BLaER1 treated with 17β-estradiol and CSF1 and Interleukin-3, amounts not matched to agents 10 nM and 100 nM (cell line): ENCODE measurements around the gene KIRREL3.
"Not testable (repeated sequence)": the region's sequence is repeated elsewhere in the genome, so short reads cannot be mapped to it uniquely, and the experiment has no call there.

ENCODE experiments used
- H3K27ac ChIP-seq, 11 experiments: shearing (Covaris generic); formaldehyde crosslinking; 2 replicates each; pipeline ENCODE4 v1.8.1; 2022
- H3K27me3 ChIP-seq, 11 experiments: shearing (Covaris generic); formaldehyde crosslinking; 2 replicates each; pipeline ENCODE4 v1.8.1; 2022
- H3K36me3 ChIP-seq, 11 experiments: shearing (Covaris generic); formaldehyde crosslinking; 2 replicates each; pipeline ENCODE4 v1.8.1; 2022
- H3K4me1 ChIP-seq, 10 experiments: shearing (Covaris generic); formaldehyde crosslinking; 2 replicates each; pipeline ENCODE4 v1.8.1; 2022
- H3K4me2 ChIP-seq, 11 experiments: shearing (Covaris generic); formaldehyde crosslinking; 2 replicates each; pipeline ENCODE4 v1.8.1; 2022
- H3K4me3 ChIP-seq, 10 experiments: shearing (Covaris generic); formaldehyde crosslinking; 2 replicates each; pipeline ENCODE4 v1.8.1; 2022
- H3K9ac ChIP-seq, 11 experiments: shearing (Covaris generic); formaldehyde crosslinking; 2 replicates each; pipeline ENCODE4 v1.8.1; 2022
- H3K9me3 ChIP-seq, 11 experiments: shearing (Covaris generic); formaldehyde crosslinking; replicated peaks in 1 of 11; 2 replicates each; pipeline ENCODE4 v1.8.1; 2022
- H4K20me1 ChIP-seq, 11 experiments: shearing (Covaris generic); formaldehyde crosslinking; 2 replicates each; pipeline ENCODE4 v1.8.1; 2022
- Cebpa-rat ChIP-seq, 11 experiments: shearing (Covaris generic); IDR thresholded peaks; 2 replicates each; pipeline ENCODE4 v1.8.1; 2022

The KIRREL3 gene

DNA sequence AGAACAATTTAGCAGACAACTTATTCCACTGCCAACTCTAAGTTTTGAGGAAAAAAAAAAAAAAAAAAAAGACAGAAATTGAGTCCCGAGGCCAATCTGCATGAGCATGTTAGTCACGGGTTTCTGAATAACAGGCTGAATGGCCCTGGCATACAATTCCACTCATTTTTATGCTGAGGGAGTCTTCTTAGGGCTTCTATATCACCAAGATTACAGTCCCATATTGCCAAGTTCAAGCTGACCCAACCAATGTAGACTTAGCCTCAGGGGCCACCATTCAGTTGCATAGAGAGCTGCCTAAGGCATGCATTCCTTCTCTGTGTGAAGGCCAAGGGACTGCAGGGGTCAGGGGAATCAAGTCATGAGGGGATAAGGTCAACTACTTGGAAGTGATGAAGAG is 27.5 kb downstream of the KIRREL3 start:
- Histone ChIP-seq H3K27me3 (no peaks in the 10 kb centered on the region), H3K9me3 (peaks cover 6 to 12% (median 9%) of the 10 kb centered on the region in 11 experiments; a peak in 16 of 22 replicates)

DNA sequence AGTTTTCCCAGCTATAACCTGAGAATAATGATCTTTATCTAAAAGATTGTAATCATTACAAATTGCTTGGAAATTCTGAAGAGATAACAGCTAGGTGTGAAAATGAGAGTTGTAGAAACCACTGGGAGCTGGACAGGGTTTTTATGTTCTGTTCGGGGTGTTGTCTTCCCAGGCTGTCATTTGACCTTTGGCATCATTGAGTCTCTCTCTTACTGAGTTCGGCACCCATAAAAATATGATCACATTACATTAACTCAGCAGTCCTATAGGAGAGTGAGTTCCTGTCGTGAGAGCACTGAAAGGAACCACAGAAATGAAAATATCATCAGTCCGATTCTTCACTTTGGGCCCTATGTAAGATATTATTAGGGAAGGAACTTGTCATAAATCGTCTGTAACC is 29.3 kb downstream of the KIRREL3 start:
- H3K36me3 ChIP-seq: no peaks in the 10 kb centered on the region
- no peak overlapping the region for H3K9ac ChIP-seq
- no peaks in the 10 kb centered on the region for H4K20me1 ChIP-seq
- no peak for TF ChIP-seq Cebpa-rat (IDR thresholded peaks at IDR 0.05)
- no peaks in the 10 kb centered on the region for H3K27me3 ChIP-seq
- H3K27ac ChIP-seq: no peak overlapping the region
- peaks cover 6 to 12% (median 9%) of the 10 kb centered on the region in 11 experiments; a peak in 16 of 22 replicates for H3K9me3 ChIP-seq
- H3K4me2 ChIP-seq: no peak overlapping the region
- H3K4me3 ChIP-seq: no peak overlapping the region
- H3K4me1 ChIP-seq: peaks cover 0 to 10% (median 6%) of the 10 kb centered on the region in 10 experiments; a peak in 5 of 20 replicates

More for the DNA sequence above, 27.5 kb downstream of the KIRREL3 start:
- Histone ChIP-seq H3K4me1 (peaks cover 0 to 10% (median 6%) of the 10 kb centered on the region in 10 experiments; a peak in 5 of 20 replicates), H3K36me3 (no peaks in the 10 kb centered on the region), H3K4me2 (no peak overlapping the region), H4K20me1 (no peaks in the 10 kb centered on the region), H3K27ac (no peak overlapping the region), H3K4me3 (no peak overlapping the region), H3K9ac (no peak overlapping the region)
- TF ChIP-seq Cebpa-rat (IDR thresholded peaks at IDR 0.05): no peak

DNA sequence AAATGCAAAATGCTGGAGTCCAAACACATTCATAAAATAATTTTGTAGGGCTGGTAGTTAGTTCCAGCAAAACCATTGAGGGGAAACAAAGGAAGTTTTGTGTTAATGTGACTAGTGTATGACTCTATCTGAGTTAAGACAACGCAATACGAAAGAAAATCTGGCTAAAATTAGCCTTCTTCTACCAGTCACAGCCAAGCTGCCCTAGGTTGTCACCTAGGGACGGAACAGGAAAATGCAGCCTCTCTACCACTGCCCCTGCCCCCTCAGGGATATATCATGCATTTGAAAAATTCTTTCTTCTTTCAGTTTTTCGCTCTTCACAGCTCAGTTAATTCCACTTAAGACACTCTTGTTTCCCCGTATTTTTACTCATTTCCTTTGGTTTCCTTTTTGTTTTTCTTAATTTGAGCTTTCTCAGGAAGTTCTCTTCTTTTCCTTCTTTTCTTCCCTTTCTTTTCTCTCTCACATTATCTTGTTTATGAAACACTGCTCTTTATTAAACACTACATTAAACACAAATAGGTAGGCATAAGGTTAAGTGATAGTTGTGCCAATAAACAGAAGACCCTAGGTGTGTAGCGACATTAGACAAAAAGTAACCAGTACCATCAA is 30.6 kb downstream of the KIRREL3 start:
- H3K4me1 ChIP-seq: peaks cover 0 to 10% (median 6%) of the 10 kb centered on the region in 10 experiments; a peak in 5 of 20 replicates
- no peaks in the 10 kb centered on the region for H3K27me3 ChIP-seq
- H3K4me3 ChIP-seq: no peak overlapping the region
- H3K36me3 ChIP-seq: no peaks in the 10 kb centered on the region
- H3K9me3 ChIP-seq: peaks cover 6 to 12% (median 9%) of the 10 kb centered on the region in 11 experiments; a peak in 16 of 22 replicates
- H4K20me1 ChIP-seq: no peaks in the 10 kb centered on the region
- no peak overlapping the region for H3K27ac ChIP-seq
- H3K9ac ChIP-seq: no peak overlapping the region
- TF ChIP-seq Cebpa-rat (IDR thresholded peaks at IDR 0.05): no peak
- peak overlapping the region in 6 of 11 experiments; percentile 2 to 11 (median 6); a peak in 3 of 22 replicates for H3K4me2 ChIP-seq

DNA sequence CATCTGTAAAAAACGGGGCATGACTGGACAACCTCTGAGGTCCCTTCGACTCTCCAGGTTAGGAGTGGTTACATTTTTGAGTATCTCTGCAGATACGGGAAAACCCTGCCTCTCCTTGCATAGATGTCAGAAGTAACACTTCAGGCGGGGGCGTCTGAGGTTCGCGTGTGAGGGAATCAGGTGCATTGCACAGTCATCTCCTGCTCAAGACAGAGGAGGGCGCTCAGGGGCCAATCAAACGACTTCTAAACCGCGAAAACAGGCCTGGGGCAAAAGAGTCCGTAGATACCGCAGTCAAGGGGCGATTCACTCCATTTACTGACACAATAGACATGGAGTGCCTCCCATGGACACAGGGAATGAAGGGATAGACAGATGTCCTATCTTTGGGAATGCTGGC is 31.7 kb downstream of the KIRREL3 start:
- H3K9me3 ChIP-seq: peaks cover 6 to 12% (median 9%) of the 10 kb centered on the region in 11 experiments; a peak in 16 of 22 replicates
- H3K4me3 ChIP-seq: no peak overlapping the region
- H3K36me3 ChIP-seq: no peaks in the 10 kb centered on the region
- H4K20me1 ChIP-seq: no peaks in the 10 kb centered on the region
- H3K9ac ChIP-seq: no peak overlapping the region
- TF ChIP-seq Cebpa-rat (IDR thresholded peaks at IDR 0.05): no peak
- H3K4me1 ChIP-seq: peaks cover 0 to 10% (median 6%) of the 10 kb centered on the region in 10 experiments; a peak in 5 of 20 replicates
- no peak overlapping the region for H3K27ac ChIP-seq
- no peak overlapping the region for H3K4me2 ChIP-seq
- no peaks in the 10 kb centered on the region for H3K27me3 ChIP-seq

DNA sequence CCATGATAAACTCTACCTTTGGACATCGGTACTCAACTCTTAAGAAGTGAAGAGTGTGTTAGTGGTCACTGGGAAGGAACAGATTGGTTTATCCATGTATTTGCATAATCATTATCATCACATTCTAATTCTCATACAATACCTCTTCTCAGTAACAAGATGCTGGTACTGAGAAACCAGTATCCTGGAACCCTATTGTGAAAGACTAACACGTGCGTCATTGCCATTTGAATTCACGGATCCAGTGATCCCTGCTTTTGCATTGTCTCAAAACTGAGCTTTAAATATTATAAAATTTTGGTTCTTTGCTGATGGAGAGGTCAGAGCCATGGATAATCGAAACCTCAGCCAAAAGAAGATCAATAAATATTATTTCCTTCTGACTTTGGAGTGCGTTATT is 35.2 kb downstream of the KIRREL3 start:
- H3K4me3 ChIP-seq: no peak overlapping the region
- H3K9me3 ChIP-seq: peaks cover 0 to 7% (median 0%) of the 10 kb centered on the region in 11 experiments; a peak in 2 of 22 replicates
- H4K20me1 ChIP-seq: no peaks in the 10 kb centered on the region
- TF ChIP-seq Cebpa-rat (IDR thresholded peaks at IDR 0.05): no peak
- no peaks in the 10 kb centered on the region for H3K36me3 ChIP-seq
- no peak overlapping the region for H3K27ac ChIP-seq
- H3K4me2 ChIP-seq: no peak overlapping the region
- H3K4me1 ChIP-seq: peaks cover 0 to 10% (median 6%) of the 10 kb centered on the region in 10 experiments; a peak in 5 of 20 replicates
- no peaks in the 10 kb centered on the region for H3K27me3 ChIP-seq
- H3K9ac ChIP-seq: no peak overlapping the region

DNA sequence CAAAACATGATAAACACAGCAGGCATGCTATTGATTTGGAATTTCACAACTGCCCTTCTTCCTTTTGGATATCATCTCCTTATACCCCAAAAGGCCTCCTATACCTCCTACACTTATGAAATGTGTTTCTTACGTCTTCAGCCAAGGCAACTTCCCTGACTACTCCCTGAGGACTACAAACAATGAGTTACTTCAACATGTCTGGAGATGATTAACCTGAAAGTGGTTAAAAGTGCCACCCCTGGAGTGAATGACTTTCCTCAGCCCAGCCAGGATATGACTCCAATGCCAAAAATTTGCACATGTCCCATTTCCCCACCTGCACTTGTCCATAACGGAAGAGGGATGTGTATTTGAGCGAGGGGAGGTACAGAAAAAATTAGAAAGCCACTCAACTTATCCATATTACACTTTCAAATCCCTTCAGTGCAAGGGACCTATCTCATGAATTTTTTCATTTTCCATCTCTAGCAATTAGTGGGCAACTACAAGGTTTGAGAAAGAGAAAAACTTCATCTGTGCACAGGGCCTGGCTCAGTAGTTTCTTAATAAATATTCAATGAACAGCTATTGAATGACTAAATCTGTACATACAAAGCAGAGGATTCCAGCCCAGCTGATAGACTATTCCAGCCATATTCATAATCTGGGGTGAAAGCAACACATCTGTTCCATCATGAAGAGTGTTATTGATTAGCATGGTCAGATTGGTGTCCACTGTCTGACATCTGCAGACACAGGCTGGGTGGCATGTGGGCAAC is 36.8 kb downstream of the KIRREL3 start:
- Histone ChIP-seq H3K27ac (no peak overlapping the region), H3K36me3 (no peaks in the 10 kb centered on the region), H3K4me3 (no peak overlapping the region), H3K4me1 (no peaks in the 10 kb centered on the region), H3K27me3 (no peaks in the 10 kb centered on the region), H3K9me3 (peaks cover 0 to 7% (median 0%) of the 10 kb centered on the region in 11 experiments; a peak in 2 of 22 replicates), H3K9ac (no peak overlapping the region), H4K20me1 (no peaks in the 10 kb centered on the region), H3K4me2 (no peak overlapping the region)
- no peak for TF ChIP-seq Cebpa-rat (IDR thresholded peaks at IDR 0.05)

DNA sequence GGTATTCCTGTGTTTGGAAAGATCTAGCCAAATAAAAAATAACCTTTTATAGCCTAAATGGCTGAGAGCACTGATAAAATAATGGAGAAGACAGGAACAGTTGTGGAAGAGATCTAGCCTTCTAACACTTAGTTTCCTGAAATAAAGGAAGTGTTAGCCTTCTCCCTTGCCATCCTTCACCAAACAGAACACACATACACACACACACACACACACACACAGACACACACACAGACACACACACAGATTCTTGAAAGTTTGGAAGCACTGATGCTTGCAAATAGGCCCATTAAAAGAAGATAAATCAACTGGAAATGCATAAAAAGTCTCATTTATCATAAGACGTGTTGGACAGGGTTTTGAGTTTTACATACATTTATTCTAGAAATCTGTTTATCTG is 37.5 kb downstream of the KIRREL3 start:
- H3K4me3 ChIP-seq: no peak overlapping the region
- no peak overlapping the region for H3K4me2 ChIP-seq
- H4K20me1 ChIP-seq: no peaks in the 10 kb centered on the region
- H3K4me1 ChIP-seq: no peaks in the 10 kb centered on the region
- peaks cover 0 to 7% (median 0%) of the 10 kb centered on the region in 11 experiments; a peak in 2 of 22 replicates for H3K9me3 ChIP-seq
- no peak overlapping the region for H3K27ac ChIP-seq
- TF ChIP-seq Cebpa-rat (IDR thresholded peaks at IDR 0.05): no peak
- H3K9ac ChIP-seq: no peak overlapping the region
- no peaks in the 10 kb centered on the region for H3K36me3 ChIP-seq
- H3K27me3 ChIP-seq: no peaks in the 10 kb centered on the region

DNA sequence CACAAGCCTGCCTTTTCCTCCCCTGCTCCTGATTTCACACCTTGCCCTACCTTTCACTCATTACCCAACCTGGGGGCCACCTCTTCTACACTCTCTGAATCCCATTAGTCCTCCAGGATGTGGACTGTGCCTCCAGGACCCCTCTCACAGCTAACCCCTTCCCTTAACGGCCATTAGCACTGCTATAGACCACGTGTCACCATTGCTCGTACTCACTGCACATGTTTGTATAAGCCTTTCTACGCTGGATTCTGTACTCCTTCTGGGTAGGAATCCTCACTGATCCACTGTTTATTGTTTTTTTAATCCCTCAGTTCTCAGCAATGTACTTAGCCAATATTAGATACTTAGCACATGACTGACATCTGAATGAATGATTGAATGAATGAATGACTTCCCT is 40.9 kb downstream of the KIRREL3 start:
- no peaks in the 10 kb centered on the region for H4K20me1 ChIP-seq
- H3K4me3 ChIP-seq: no peak overlapping the region
- no peaks in the 10 kb centered on the region for H3K36me3 ChIP-seq
- no peaks in the 10 kb centered on the region for H3K4me1 ChIP-seq
- no peak overlapping the region for H3K9ac ChIP-seq
- no peak overlapping the region for H3K27ac ChIP-seq
- no peak for TF ChIP-seq Cebpa-rat (IDR thresholded peaks at IDR 0.05)
- H3K9me3 ChIP-seq: peaks cover 0 to 7% (median 0%) of the 10 kb centered on the region in 11 experiments; a peak in 2 of 22 replicates
- no peak overlapping the region for H3K4me2 ChIP-seq
- H3K27me3 ChIP-seq: no peaks in the 10 kb centered on the region

DNA sequence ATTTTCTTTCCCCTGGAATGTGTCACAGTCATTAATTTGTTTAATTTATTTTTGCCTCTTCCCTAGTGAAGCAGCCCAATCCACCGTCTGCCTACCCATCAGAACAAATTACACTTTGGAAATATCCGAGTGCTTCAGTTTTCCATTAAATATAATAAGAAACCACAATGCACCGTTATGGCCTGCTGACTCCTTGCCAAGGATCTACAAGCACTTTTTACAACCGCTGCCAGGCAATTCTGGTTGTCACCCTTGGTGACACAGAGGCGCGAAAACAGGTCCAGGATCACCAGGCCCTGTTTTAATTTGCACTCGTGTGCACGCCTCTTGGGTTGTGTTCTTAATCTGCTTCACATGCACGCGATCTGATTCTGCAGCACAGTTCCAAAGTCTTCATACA is 43.9 kb downstream of the KIRREL3 start:
- H3K9ac ChIP-seq: no peak overlapping the region
- no peak overlapping the region for H3K27ac ChIP-seq
- no peak for TF ChIP-seq Cebpa-rat (IDR thresholded peaks at IDR 0.05)
- no peaks in the 10 kb centered on the region for H3K36me3 ChIP-seq
- H3K4me1 ChIP-seq: no peaks in the 10 kb centered on the region
- peaks cover 0 to 2% (median 0%) of the 10 kb centered on the region in 11 experiments; a peak in 2 of 22 replicates for H3K9me3 ChIP-seq
- H3K27me3 ChIP-seq: no peaks in the 10 kb centered on the region
- H3K4me2 ChIP-seq: no peak overlapping the region
- no peak overlapping the region for H3K4me3 ChIP-seq
- no peaks in the 10 kb centered on the region for H4K20me1 ChIP-seq

DNA sequence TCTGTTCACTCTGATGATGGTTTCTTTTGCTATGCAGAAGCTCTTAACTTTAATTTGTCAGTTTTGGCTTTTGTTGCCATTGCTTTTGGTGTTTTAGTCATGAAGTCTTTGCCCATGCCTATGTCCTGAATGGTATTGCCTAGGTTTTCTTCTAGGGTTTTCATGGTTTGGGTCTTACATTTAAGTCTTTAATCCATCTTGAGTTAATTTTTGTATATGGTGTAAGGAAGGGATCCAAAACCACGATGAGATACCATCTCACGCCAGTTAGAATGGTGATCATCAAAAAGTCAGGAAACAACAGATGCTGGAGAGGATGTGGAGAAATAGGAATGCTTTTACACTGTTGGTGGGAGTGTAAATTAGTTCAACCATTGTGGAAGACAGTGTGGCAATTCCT is 48.0 kb downstream of the KIRREL3 start:
- not testable (repeated sequence) for H3K4me2 ChIP-seq, H3K9ac ChIP-seq, H3K4me3 ChIP-seq, H3K27me3 ChIP-seq, H3K36me3 ChIP-seq, H3K27ac ChIP-seq, H4K20me1 ChIP-seq, H3K9me3 ChIP-seq, H3K4me1 ChIP-seq
